ENCODE data around the gene ACOX3. TPM values are rescaled to one million over a fixed set of nuclear protein-coding genes. Genes with fewer than 3 reads are reported as not detected.
A peak's percentile ranks its signal among the peaks of the same experiment; 100 is the strongest.

Gene ACOX3
- total RNA-seq, 1 donor from 2014 or later = 23.8 TPM

DNA sequence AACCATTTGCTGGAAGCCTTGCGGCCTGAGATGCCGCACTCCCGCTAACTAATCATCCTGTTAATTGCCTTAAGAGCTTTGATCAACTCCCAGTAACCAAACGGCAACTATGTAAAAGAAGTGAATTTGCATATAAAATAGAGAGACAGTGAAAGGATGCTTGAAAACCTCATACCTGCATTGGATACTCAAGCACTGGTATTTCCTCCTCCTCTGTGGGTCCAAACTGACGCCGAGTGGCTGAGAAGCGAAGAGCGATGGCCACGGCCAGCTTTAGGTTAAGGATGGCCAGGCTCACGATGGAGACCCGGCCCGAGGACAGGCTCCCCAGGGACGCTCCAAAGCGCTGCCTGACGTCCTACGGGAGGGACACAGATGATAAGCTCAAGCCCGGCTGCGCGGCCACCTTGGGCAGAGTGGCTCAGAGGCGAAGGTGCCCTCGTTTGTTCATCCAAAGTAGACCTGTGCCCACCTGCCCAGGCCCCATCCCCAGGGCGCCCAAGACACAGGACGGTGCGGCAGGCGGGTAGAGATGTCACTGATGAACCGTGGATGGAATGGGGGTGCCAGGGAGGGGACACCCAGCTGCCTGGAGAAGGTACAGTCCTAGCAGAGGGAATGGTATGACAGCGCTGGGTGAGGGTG lies 43.6 kb downstream of the ACOX3 start:
- no peak overlapping the region for H3K27ac Mint-ChIP-seq (ENCODE audit: unreplicated experiment)
- TF ChIP-seq, protein P1, sequence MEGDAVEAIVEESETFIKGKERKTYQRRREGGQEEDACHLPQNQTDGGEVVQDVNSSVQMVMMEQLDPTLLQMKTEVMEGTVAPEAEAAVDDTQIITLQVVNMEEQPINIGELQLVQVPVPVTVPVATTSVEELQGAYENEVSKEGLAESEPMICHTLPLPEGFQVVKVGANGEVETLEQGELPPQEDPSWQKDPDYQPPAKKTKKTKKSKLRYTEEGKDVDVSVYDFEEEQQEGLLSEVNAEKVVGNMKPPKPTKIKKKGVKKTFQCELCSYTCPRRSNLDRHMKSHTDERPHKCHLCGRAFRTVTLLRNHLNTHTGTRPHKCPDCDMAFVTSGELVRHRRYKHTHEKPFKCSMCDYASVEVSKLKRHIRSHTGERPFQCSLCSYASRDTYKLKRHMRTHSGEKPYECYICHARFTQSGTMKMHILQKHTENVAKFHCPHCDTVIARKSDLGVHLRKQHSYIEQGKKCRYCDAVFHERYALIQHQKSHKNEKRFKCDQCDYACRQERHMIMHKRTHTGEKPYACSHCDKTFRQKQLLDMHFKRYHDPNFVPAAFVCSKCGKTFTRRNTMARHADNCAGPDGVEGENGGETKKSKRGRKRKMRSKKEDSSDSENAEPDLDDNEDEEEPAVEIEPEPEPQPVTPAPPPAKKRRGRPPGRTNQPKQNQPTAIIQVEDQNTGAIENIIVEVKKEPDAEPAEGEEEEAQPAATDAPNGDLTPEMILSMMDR (IDR thresholded peaks at IDR 0.05; ENCODE audit: partially characterized antibody, unreplicated experiment) = no peak
- peaks cover 7% of the 10 kb centered on the region for H3K27me3 Mint-ChIP-seq (ENCODE audit: unreplicated experiment)
- H3K4me1 Mint-ChIP-seq (ENCODE audit: low read depth, unreplicated experiment) = peaks cover 13% of the 10 kb centered on the region
- no peaks in the 10 kb centered on the region for H3K36me3 Mint-ChIP-seq (ENCODE audit: unreplicated experiment)
- H3K4me3 Mint-ChIP-seq (ENCODE audit: unreplicated experiment) = no peak overlapping the region
- no peaks in the 10 kb centered on the region for H3K9me3 Mint-ChIP-seq (ENCODE audit: unreplicated experiment)
- no peak for DNase-seq

DNA sequence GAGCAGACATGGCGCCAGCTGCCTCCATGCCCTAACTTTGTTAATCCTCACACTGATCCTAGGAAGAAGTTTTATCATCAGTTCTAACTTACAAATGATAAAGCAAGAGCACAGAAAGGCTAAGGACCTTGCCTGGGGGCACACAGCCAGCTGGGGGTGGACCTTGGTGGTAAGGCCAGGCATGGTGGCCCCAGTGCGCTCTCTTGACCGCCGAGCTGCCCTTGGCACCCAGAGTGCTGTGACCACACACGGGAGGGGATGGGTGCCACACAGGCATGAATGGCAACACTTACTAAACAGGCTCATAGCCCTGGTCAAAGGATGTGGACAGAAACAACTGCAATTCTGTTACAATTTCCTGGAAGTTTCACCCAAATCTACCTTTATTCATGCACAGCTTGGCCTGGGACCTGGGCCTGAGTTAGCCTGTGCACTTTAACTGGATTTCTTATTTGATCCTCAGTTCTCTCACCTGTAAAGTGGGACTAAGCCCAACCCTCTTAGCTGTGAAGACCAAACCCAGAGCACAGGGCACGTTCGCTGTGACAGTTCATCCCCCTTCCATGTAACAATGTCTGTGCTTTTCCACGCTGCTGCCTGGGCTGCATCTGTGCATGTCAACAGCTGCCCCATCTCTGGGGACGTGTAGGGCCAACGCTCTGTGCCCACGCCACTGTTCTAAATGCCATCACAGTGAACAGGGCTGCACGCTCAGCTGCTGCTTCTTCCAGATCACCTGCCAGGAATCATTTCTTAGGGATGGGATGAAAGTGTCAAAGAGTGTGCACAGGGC lies 44.8 kb downstream of the ACOX3 start:
- TF ChIP-seq, protein P1 (IDR thresholded peaks at IDR 0.05; ENCODE audit: partially characterized antibody, unreplicated experiment) = no peak

DNA sequence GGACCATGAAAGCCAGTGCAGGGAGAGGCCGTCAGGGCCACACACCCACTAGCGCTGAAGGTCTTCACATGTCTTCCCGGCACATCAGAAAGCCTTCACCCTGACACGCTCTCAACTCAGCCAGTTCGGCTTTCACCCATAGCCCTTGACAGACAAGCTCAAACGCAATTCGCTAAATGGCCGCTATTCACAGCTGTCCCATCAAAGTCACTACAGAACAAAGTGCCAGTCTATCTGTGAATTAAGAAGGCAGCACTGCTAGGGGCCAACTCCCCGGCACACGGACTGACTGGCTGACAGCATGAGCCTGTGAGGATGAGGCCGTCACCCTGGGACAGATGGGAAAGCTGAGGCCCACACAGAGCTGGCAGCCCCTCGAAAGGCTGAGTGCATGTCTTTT lies 45.7 kb downstream of the ACOX3 start:
- TF ChIP-seq, protein P1 (IDR thresholded peaks at IDR 0.05; ENCODE audit: partially characterized antibody, unreplicated experiment) = no peak
- Mint-ChIP-seq H3K27ac (ENCODE audit: unreplicated experiment) (peak overlapping the region; percentile 8), H3K4me3 (ENCODE audit: unreplicated experiment) (no peak overlapping the region), H3K9me3 (ENCODE audit: unreplicated experiment) (peaks cover 2% of the 10 kb centered on the region), H3K27me3 (ENCODE audit: unreplicated experiment) (peaks cover 6% of the 10 kb centered on the region), H3K4me1 (ENCODE audit: low read depth, unreplicated experiment) (peaks cover 13% of the 10 kb centered on the region), H3K36me3 (ENCODE audit: unreplicated experiment) (no peaks in the 10 kb centered on the region)
- no peak for DNase-seq

More for the DNA sequence above, 44.8 kb downstream of the ACOX3 start:
- H3K27ac Mint-ChIP-seq (ENCODE audit: unreplicated experiment) = no peak overlapping the region
- peaks cover 6% of the 10 kb centered on the region for H3K27me3 Mint-ChIP-seq (ENCODE audit: unreplicated experiment)
- H3K4me1 Mint-ChIP-seq (ENCODE audit: low read depth, unreplicated experiment) = peaks cover 13% of the 10 kb centered on the region
- H3K9me3 Mint-ChIP-seq (ENCODE audit: unreplicated experiment) = no peaks in the 10 kb centered on the region
- H3K4me3 Mint-ChIP-seq (ENCODE audit: unreplicated experiment) = no peak overlapping the region
- DNase-seq = no peak
- no peaks in the 10 kb centered on the region for H3K36me3 Mint-ChIP-seq (ENCODE audit: unreplicated experiment)

DNA sequence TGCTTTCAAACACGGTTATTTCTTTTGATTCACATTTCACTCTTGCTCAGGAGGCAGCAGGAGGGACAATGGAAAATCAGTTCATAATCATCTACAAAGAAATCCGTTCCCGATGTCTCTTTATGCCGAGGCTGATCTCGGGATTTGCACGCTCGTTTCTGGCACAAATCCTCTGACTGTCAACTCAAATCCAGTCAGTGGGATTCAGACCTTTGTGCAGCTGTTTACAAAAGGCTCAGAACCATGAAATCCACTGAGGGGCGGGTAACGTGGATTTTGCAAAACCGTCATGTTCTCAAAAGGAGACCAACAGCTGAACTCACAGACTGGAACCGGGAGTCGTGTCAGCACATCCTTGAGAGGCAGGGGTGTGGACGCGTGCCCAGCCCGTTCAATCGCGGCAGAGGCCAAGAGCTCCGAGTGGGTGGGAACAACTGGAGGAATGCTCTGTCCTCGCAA lies 46.4 kb downstream of the ACOX3 start:
- TF ChIP-seq, protein P1 (IDR thresholded peaks at IDR 0.05; ENCODE audit: partially characterized antibody, unreplicated experiment) = no peak
- Mint-ChIP-seq H3K9me3 (ENCODE audit: unreplicated experiment) (peaks cover 2% of the 10 kb centered on the region), H3K4me3 (ENCODE audit: unreplicated experiment) (no peak overlapping the region), H3K27ac (ENCODE audit: unreplicated experiment) (peak overlapping the region; percentile 55), H3K4me1 (ENCODE audit: low read depth, unreplicated experiment) (peaks cover 13% of the 10 kb centered on the region), H3K27me3 (ENCODE audit: unreplicated experiment) (peaks cover 6% of the 10 kb centered on the region), H3K36me3 (ENCODE audit: unreplicated experiment) (no peaks in the 10 kb centered on the region)
- DNase-seq = no peak

DNA sequence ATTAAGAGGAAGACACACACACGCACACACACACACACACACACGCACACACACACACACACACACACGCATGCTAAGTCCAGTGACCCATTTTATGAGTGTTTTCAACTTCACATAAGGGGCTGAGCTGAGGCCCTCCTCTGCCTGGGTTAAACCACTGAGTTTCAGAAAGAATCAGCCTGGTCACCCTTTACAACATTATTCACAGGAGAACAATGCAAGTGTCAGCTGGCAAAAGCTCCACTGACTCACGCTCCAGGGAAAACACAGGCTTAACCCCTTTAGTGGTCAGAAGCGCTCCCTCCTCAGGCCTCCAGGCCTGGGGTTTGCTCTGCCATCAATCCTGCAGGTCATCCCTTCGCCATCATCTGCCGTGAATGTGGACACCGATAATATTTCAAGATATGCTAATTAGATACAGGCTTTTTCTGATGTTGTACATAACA lies 46.9 kb downstream of the ACOX3 start:
- TF ChIP-seq, protein P1 (IDR thresholded peaks at IDR 0.05; ENCODE audit: partially characterized antibody, unreplicated experiment) = no peak
- no peak for DNase-seq
- peak overlapping the region; percentile 55 for H3K27ac Mint-ChIP-seq (ENCODE audit: unreplicated experiment)
- peak overlapping the region; percentile 15 for H3K4me3 Mint-ChIP-seq (ENCODE audit: unreplicated experiment)
- no peaks in the 10 kb centered on the region for H3K36me3 Mint-ChIP-seq (ENCODE audit: unreplicated experiment)
- H3K9me3 Mint-ChIP-seq (ENCODE audit: unreplicated experiment) = peaks cover 2% of the 10 kb centered on the region
- H3K4me1 Mint-ChIP-seq (ENCODE audit: low read depth, unreplicated experiment) = peaks cover 13% of the 10 kb centered on the region
- H3K27me3 Mint-ChIP-seq (ENCODE audit: unreplicated experiment) = peaks cover 6% of the 10 kb centered on the region

Measured in glutamatergic neuron (in vitro differentiated cells).